RWPE2 (cell line): ENCODE data around the gene CP.
"Not testable (repeated sequence)": the region's sequence is repeated elsewhere in the genome, so short reads cannot be mapped to it uniquely, and the experiment has no call there.

Experiments
- ATAC-seq: fragments of 200-7000 bp; cut with Tn5 transposase; 3 replicates; pipeline ENCODE4 v1.9.1; 2021; ENCODE audit warnings: low read depth
- DNase-seq: peaks from one replicate; pipeline ENCODE4 v3.0.0-alpha.2; 2020; ENCODE audit warnings: low spot score
- H3K27ac ChIP-seq: fragments of 450-650 bp; 2 replicates; pipeline ENCODE4 v1.5.1; 2017; ENCODE audit warnings: mild to moderate bottlenecking; ENCODE audit not compliant: poor library complexity, severe bottlenecking
- H3K27me3 ChIP-seq: fragments of 250-450 bp; sonication (Bioruptor Pico); 2 replicates; pipeline ENCODE4 v1.5.1; 2021; ENCODE audit warnings: mild to moderate bottlenecking, moderate library complexity; ENCODE audit not compliant: insufficient read depth, poor library complexity, severe bottlenecking
- H3K36me3 ChIP-seq: fragments of 250-450 bp; sonication (Bioruptor Pico); 2 replicates; pipeline ENCODE4 v1.5.1; 2020; ENCODE audit warnings: low read depth, mild to moderate bottlenecking, moderate library complexity
- H3K4me1 ChIP-seq: fragments of 250-450 bp; sonication (Bioruptor Pico); 2 replicates; pipeline ENCODE4 v1.5.1; 2021; ENCODE audit warnings: mild to moderate bottlenecking, moderate library complexity; ENCODE audit not compliant: insufficient read depth, poor library complexity, severe bottlenecking
- H3K4me3 ChIP-seq: fragments of 250-450 bp; sonication (Bioruptor Pico); 2 replicates; pipeline ENCODE4 v1.5.1; 2021; ENCODE audit warnings: mild to moderate bottlenecking, moderate library complexity; ENCODE audit not compliant: severe bottlenecking
- H3K9me3 ChIP-seq: fragments of 250-450 bp; sonication (Bioruptor Pico); 2 replicates; pipeline ENCODE4 v1.5.1; 2021; ENCODE audit warnings: mild to moderate bottlenecking, moderate library complexity; ENCODE audit not compliant: severe bottlenecking
- TF ChIP-seq, protein P1 (sequence below): fragments of 450-650 bp; IDR thresholded peaks from one replicate; pipeline ENCODE4 v1.5.1; 2017; ENCODE audit warnings: mild to moderate bottlenecking, moderate library complexity; ENCODE audit not compliant: poor library complexity, severe bottlenecking

The CP gene

DNA sequence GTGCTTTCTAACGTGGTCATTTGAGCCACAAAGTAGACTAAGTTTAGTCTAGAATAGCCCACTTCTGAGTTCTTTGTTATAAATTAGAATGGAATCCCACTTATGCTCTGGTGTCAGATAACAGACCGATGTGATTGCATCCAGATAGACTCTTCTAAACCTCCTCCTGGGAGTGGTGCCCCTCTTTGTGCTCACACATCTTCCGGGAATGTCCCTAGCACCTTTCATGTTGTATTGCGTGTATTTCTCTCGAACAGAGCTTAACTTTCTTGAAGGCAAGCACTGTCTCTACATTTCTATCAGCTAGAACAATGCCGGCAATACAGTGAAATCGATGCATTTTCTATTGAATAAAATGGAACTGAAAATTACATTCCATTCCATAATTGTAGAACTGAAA is 23.0 kb downstream of the CP start:
- ATAC-seq (no peak; the same call in 2 of the 3 replicates), DNase-seq (no peak)
- TF ChIP-seq, protein P1, sequence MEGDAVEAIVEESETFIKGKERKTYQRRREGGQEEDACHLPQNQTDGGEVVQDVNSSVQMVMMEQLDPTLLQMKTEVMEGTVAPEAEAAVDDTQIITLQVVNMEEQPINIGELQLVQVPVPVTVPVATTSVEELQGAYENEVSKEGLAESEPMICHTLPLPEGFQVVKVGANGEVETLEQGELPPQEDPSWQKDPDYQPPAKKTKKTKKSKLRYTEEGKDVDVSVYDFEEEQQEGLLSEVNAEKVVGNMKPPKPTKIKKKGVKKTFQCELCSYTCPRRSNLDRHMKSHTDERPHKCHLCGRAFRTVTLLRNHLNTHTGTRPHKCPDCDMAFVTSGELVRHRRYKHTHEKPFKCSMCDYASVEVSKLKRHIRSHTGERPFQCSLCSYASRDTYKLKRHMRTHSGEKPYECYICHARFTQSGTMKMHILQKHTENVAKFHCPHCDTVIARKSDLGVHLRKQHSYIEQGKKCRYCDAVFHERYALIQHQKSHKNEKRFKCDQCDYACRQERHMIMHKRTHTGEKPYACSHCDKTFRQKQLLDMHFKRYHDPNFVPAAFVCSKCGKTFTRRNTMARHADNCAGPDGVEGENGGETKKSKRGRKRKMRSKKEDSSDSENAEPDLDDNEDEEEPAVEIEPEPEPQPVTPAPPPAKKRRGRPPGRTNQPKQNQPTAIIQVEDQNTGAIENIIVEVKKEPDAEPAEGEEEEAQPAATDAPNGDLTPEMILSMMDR = no peak
- H3K4me1 ChIP-seq = no peaks in the 10 kb centered on the region
- H3K36me3 ChIP-seq = no peaks in the 10 kb centered on the region
- H3K4me3 ChIP-seq = no peak overlapping the region
- no peak overlapping the region for H3K27ac ChIP-seq
- H3K9me3 ChIP-seq = no peaks in the 10 kb centered on the region
- H3K27me3 ChIP-seq = no peaks in the 10 kb centered on the region

DNA sequence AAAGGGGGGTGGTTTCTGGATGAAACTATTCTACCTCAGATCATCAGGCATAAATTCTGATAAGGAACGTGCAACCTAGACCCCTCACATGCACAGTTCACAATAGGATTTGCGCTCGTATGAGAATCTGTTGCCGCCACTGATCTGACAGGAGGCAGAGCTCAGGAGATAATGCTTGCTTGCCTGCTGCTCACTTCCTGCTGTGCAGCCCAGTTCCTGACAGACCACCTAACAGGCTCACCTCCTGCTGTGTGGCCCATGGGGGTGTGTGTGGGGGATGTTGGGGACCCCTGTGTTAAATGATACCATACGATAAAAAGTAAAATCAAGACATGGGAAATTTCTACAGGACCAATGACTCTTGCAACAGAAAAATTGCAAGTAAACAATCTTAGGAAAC is 24.0 kb downstream of the CP start:
- Histone ChIP-seq H3K9me3 (no peaks in the 10 kb centered on the region), H3K36me3 (no peaks in the 10 kb centered on the region), H3K27ac (no peak overlapping the region), H3K4me3 (no peak overlapping the region), H3K27me3 (no peaks in the 10 kb centered on the region), H3K4me1 (no peaks in the 10 kb centered on the region)
- TF ChIP-seq, protein P1 = no peak
- ATAC-seq (no peak), DNase-seq (no peak)

DNA sequence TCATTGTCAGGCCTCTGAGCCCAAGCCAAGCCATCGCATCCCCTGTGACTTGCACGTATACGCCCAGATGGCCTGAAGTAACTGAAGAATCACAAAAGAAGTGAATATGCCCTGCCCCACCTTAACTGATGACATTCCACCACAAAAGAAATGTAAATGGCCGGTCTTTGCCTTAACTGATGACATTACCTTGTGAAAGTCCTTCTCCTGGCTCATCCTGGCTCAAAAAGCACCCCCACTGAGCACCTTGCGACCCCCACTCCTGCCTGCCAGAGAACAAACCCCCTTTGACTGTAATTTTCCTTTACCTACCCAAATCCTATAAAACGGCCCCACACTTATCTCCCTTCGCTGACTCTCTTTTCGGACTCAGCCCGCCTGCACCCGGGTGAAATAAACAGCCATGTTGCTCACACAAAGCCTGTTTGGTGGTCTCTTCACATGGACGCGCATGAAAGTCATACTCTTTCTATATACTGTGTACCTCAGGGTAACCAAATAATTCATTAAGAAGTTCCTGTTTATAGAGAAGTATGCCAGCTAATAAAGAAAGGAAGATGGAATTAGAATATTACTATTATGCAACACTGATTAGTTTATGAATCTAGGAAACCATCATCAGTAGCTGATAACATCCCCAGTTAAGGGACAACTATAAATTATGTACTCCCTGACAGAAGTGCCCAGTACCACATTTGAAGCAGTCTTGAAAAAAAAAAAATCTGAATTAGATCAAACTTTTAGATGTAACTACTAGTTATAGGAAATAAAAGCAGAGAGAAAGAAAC is 24.6 kb downstream of the CP start:
- not testable (repeated sequence) for H3K4me3 ChIP-seq, DNase-seq, ATAC-seq

DNA sequence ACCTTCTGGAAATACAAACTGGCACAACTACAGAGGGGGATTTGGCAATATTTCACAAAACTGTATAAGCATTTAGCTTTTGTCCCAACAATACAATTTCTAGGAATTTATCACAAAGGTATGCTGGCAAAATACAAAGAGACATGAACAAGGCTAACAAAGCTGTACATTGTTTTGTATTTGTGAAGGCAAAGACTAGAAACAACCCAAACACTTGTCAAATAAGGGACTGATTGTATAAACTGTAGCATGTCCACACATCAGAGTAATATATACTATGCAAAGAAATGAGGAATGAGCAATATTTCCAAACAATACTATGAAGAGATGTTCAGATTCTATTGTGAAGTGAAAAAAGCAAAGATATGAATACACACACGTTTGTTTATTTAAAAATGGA is 26.4 kb downstream of the CP start:
- Histone ChIP-seq H3K4me1 (peaks cover 13% of the 10 kb centered on the region), H3K36me3 (no peaks in the 10 kb centered on the region), H3K4me3 (no peak overlapping the region), H3K9me3 (no peaks in the 10 kb centered on the region), H3K27ac (no peak overlapping the region), H3K27me3 (no peaks in the 10 kb centered on the region)
- TF ChIP-seq, protein P1 = no peak
- DNase-seq = no peak
- no peak for ATAC-seq

More for the DNA sequence above, 24.6 kb downstream of the CP start:
- not testable (repeated sequence) for H3K9me3 ChIP-seq, H3K27me3 ChIP-seq, H3K27ac ChIP-seq, H3K36me3 ChIP-seq, H3K4me1 ChIP-seq

DNA sequence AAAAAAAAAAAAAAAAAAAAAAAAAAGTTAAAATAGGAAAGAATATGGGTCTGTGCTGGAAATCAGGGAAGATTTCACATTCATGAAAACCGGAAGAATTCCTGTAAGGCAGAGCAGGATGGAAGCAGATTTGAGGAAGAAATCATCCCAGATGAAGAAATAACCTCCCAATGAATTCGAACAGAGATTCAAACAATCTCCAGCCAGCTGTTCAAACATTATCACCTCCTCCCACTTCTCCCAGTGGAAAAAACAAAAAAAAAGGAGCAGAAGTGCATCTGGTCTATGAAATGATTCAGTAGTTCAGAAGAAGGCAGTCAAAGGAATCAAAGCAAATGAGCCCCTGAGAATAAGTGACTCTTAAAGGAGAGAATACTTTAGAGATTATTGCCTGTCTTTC is 33.1 kb downstream of the CP start:
- H3K27ac ChIP-seq = no peak overlapping the region
- TF ChIP-seq, protein P1 = no peak
- no peak overlapping the region for H3K4me3 ChIP-seq
- ATAC-seq (no peak), DNase-seq (no peak)
- no peaks in the 10 kb centered on the region for H3K27me3 ChIP-seq
- peaks cover 13% of the 10 kb centered on the region for H3K4me1 ChIP-seq
- H3K36me3 ChIP-seq = no peaks in the 10 kb centered on the region
- H3K9me3 ChIP-seq = no peaks in the 10 kb centered on the region
